DND-41 (cell line): ENCODE data around the gene UNC79.

Source experiments
- ATAC-seq: fragments of 200-7000 bp; cut with Tn5 transposase; 3 replicates; pipeline ENCODE4 v1.9.1; 2021; ENCODE audit warnings: low read depth; ENCODE audit not compliant: insufficient read depth
- DNase-seq: peaks from one replicate; pipeline ENCODE4 v3.0.0-alpha.2; 2020
- H2AFZ ChIP-seq: 2 replicates; pipeline ENCODE4 v1.6.0; 2012; ENCODE audit warnings: low read depth, low read length
- H3K27ac ChIP-seq: 2 replicates; pipeline ENCODE4 v1.5.1; 2012; ENCODE audit warnings: low read length, inconsistent platforms
- H3K27me3 ChIP-seq: fragments of 200-600 bp; sonication (generic); 2 replicates; pipeline ENCODE4 v1.6.0; 2012; ENCODE audit warnings: low read length, mild to moderate bottlenecking, inconsistent platforms; ENCODE audit not compliant: insufficient read depth, poor library complexity
- H3K36me3 ChIP-seq: 2 replicates; pipeline ENCODE4 v1.5.1; 2012; ENCODE audit warnings: low read length, inconsistent platforms; ENCODE audit not compliant: insufficient read depth
- H3K4me1 ChIP-seq: 2 replicates; pipeline ENCODE4 v1.5.1; 2012; ENCODE audit warnings: mild to moderate bottlenecking, low read length; ENCODE audit not compliant: insufficient read depth
- H3K4me2 ChIP-seq: 2 replicates; pipeline ENCODE4 v1.6.0; 2012; ENCODE audit warnings: mild to moderate bottlenecking, moderate library complexity, low read length, inconsistent platforms; ENCODE audit not compliant: insufficient read depth
- H3K4me3 ChIP-seq, 2 experiments: fragments of 200-600 bp in 1 of 2; shearing (Covaris generic) in 1 of 2; 2 replicates each; pipeline ENCODE4 v1.5.1; 2012 to 2016; ENCODE audit warnings: inconsistent platforms in 2 of 2, low read length in 2 of 2, mild to moderate bottlenecking in 2 of 2, low read depth in 1 of 2, moderate library complexity in 1 of 2
- H3K79me2 ChIP-seq: 2 replicates; pipeline ENCODE4 v1.6.0; 2012; ENCODE audit warnings: low read length, inconsistent platforms; ENCODE audit not compliant: insufficient read depth
- H3K9ac ChIP-seq: 2 replicates; pipeline ENCODE4 v1.6.0; 2012; ENCODE audit warnings: low read depth, mild to moderate bottlenecking, inconsistent platforms, low read length, moderate library complexity
- H3K9me3 ChIP-seq: 2 replicates; pipeline ENCODE4 v1.5.1; 2012; ENCODE audit warnings: low read length, moderate library complexity, mild to moderate bottlenecking, inconsistent platforms; ENCODE audit not compliant: insufficient read depth, severe bottlenecking
- H4K20me1 ChIP-seq: 2 replicates; pipeline ENCODE4 v1.6.0; 2012; ENCODE audit warnings: low read length; ENCODE audit not compliant: insufficient read depth
- CTCF ChIP-seq: IDR thresholded peaks from 2 replicates; pipeline ENCODE4 v1.5.1; 2012; ENCODE audit warnings: borderline replicate concordance, low read length, moderate library complexity, mild to moderate bottlenecking; ENCODE audit not compliant: poor library complexity, severe bottlenecking; ENCODE audit errors: extremely low read depth
- EZH2 ChIP-seq: IDR thresholded peaks from 3 replicates; pipeline ENCODE4 v1.6.1; 2012; ENCODE audit warnings: borderline replicate concordance, low read depth, mild to moderate bottlenecking, moderate library complexity, low read length, inconsistent platforms; ENCODE audit not compliant: severe bottlenecking

Gene UNC79

GRCh38 chr14:93674343-93674742 is 243.6 kb downstream of the UNC79 start:
- Histone ChIP-seq H4K20me1 (peaks cover 3% of the 10 kb centered on the region; the same call in 1 of the 2 replicates), H3K27ac (no peak overlapping the region), H2AFZ (no peak overlapping the region), H3K79me2 (no peaks in the 10 kb centered on the region), H3K27me3 (no peaks in the 10 kb centered on the region), H3K4me1 (no peaks in the 10 kb centered on the region), H3K9ac (no peak overlapping the region), H3K4me3 (no peak overlapping the region), H3K4me2 (no peak overlapping the region), H3K9me3 (no peaks in the 10 kb centered on the region), H3K36me3 (no peaks in the 10 kb centered on the region)
- ATAC-seq (no peak), DNase-seq (no peak)
- no peak for TF ChIP-seq CTCF
- no peak for TF ChIP-seq EZH2

GRCh38 chr14:93675651-93676050 is 244.9 kb downstream of the UNC79 start:
- no peak overlapping the region for H3K4me2 ChIP-seq
- H4K20me1 ChIP-seq = peaks cover 3% of the 10 kb centered on the region; the same call in 1 of the 2 replicates
- no peak overlapping the region for H3K4me3 ChIP-seq
- TF ChIP-seq CTCF = no peak
- no peak for TF ChIP-seq EZH2
- H2AFZ ChIP-seq = no peak overlapping the region
- no peaks in the 10 kb centered on the region for H3K9me3 ChIP-seq
- ATAC-seq = no peak
- DNase-seq = no peak
- no peaks in the 10 kb centered on the region for H3K36me3 ChIP-seq
- no peaks in the 10 kb centered on the region for H3K27me3 ChIP-seq
- H3K4me1 ChIP-seq = no peaks in the 10 kb centered on the region
- H3K79me2 ChIP-seq = no peaks in the 10 kb centered on the region
- H3K27ac ChIP-seq = no peak overlapping the region
- no peak overlapping the region for H3K9ac ChIP-seq

- peaks cover 3% of the 10 kb centered on the region; the same call in 1 of the 2 replicates for H4K20me1 ChIP-seq
- H3K4me1 ChIP-seq = no peaks in the 10 kb centered on the region
- no peaks in the 10 kb centered on the region for H3K36me3 ChIP-seq
- no peak overlapping the region for H2AFZ ChIP-seq
- no peak overlapping the region for H3K4me3 ChIP-seq
- no peaks in the 10 kb centered on the region for H3K27me3 ChIP-seq
- H3K4me2 ChIP-seq = no peak overlapping the region
- H3K27ac ChIP-seq = no peak overlapping the region
- no peak overlapping the region for H3K9ac ChIP-seq
- no peak for TF ChIP-seq EZH2
- no peak for TF ChIP-seq CTCF
- ATAC-seq (no peak), DNase-seq (no peak)
- H3K9me3 ChIP-seq = no peaks in the 10 kb centered on the region
- no peaks in the 10 kb centered on the region for H3K79me2 ChIP-seq
These were observed 245.7 kb downstream of the UNC79 start for GRCh38 chr14:93676416-93676958.
